Measurements from ENCODE around the gene MAP4.

GRCh38 chr3:47817609-47818008, 198.6 kb downstream of the MAP4 start:
- TF ChIP-seq POLR2A (IDR thresholded peaks at IDR 0.05), result no peak
- no peak for TF ChIP-seq CTCF (IDR thresholded peaks at IDR 0.05)
- no peak for TF ChIP-seq POLR2AphosphoS5 (IDR thresholded peaks at IDR 0.05)
